HAP-1 (cell line): ENCODE measurements around the gene DBP.

Experiments used
- DNase-seq, 2 experiments: peaks; one replicate each; pipeline ENCODE4 v3.0.0-alpha.2; 2016 to 2020; ENCODE audit warnings: low spot score in 2 of 2
- H3K27me3 ChIP-seq: fragments of 250-450 bp; sonication (Bioruptor Pico); 2 replicates; pipeline ENCODE4 v1.5.1; 2020; ENCODE audit warnings: low read depth, mild to moderate bottlenecking, moderate library complexity
- H3K36me3 ChIP-seq: fragments of 250-450 bp; sonication (Bioruptor Pico); replicated peaks from 2 replicates; pipeline ENCODE4 v1.5.1; 2020; ENCODE audit warnings: mild to moderate bottlenecking
- H3K4me1 ChIP-seq: fragments of 250-450 bp; sonication (Bioruptor Pico); 2 replicates; pipeline ENCODE4 v1.5.1; 2020; ENCODE audit warnings: mild to moderate bottlenecking
- H3K4me3 ChIP-seq: fragments of 250-450 bp; sonication (Bioruptor Pico); 2 replicates; pipeline ENCODE4 v1.5.1; 2020; ENCODE audit warnings: mild to moderate bottlenecking, moderate library complexity
- H3K9me3 ChIP-seq: fragments of 250-450 bp; sonication (Bioruptor Pico); 2 replicates; pipeline ENCODE4 v1.5.1; 2020; ENCODE audit warnings: mild to moderate bottlenecking, moderate library complexity
- in situ Hi-C: fragments of 300-500 bp; cut with MboI; formaldehyde crosslinking; loops from 3 replicates; pipeline ENCODE4 v1.14.3; 2020; ENCODE audit warnings: low sequenced_read_pairs, inconsistent platforms, mixed read lengths

DBP gene

DNA sequence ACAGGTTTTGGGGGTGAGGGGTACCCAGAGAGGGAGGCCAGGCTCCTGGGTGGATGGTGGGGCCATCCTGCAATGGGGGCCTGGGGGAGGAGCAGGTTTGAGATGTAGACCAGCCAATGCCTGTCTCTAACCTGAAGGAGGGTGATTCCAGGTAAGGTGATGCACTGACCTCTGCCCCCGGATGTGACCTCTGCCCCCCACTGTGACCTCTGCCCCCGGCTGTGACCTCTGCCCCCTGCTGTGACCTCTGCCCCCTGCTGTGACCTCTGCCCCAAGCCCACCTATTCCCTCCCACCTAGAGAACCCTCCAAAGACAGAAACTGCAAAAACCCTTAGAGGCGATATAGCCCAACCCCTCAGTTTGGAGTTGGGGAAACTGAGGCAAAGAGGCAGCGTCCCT is 40.9 kb downstream of the DBP start:
- Histone ChIP-seq H3K4me3 (no peak overlapping the region), H3K27me3 (no peaks in the 10 kb centered on the region), H3K4me1 (no peaks in the 10 kb centered on the region), H3K9me3 (no peaks in the 10 kb centered on the region), H3K36me3 (no peaks in the 10 kb centered on the region)
- no peak for DNase-seq
- in situ Hi-C loops, result loop anchor here (25.0 kb wide), 1 partner anchor 634 kb away; no protein-coding TSS in a partner anchor

DNA sequence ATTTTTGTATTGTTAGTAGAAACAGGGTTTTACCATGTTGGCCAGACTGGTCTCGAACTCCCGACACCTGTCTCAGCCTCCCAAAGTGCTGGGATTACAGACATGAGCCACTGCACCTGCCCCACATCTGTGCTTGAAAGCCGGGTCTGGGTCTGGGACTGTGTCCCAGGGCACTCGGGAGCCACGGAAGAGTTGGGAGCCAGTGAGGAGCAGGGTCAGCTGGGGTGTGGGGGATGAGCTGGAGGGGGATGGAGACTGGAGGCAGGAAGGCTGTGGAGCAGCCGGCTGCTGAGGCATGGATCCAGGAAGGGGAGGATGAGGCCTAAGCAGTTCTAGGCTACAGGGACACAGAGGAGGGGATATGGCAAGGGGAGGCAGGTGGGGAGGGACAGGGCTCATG is 41.3 kb downstream of the DBP start:
- Histone ChIP-seq H3K4me1 (no peaks in the 10 kb centered on the region), H3K27me3 (no peaks in the 10 kb centered on the region), H3K36me3 (no peaks in the 10 kb centered on the region), H3K4me3 (no peak overlapping the region), H3K9me3 (no peaks in the 10 kb centered on the region)
- in situ Hi-C loops, result loop anchor here (25.0 kb wide), 1 partner anchor 634 kb away; no protein-coding TSS in a partner anchor
- DNase-seq, result no peak

DNA sequence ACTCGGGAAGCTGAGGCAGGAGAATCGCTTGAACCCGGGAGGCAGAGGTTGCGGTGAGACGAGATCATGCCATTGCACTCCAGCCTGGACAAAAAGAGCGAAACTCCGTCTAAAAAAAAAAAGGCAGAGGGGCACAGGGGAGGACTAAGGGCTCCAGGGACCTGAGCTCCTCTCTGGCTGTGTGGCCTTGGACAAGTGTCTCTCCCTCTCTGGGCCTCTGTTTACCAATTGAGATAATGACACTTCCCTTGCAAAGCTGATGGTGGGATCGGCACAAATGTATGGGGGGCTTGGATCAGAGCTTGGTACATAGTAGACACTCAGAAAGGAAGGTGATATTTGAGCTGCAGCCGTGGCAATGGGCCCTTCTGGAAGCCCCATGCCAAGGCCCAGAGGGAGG is 42.0 kb downstream of the DBP start:
- no peak for DNase-seq
- in situ Hi-C loops, result loop anchor here (25.0 kb wide), 1 partner anchor 633 kb away; no protein-coding TSS in a partner anchor
- no peaks in the 10 kb centered on the region for H3K9me3 ChIP-seq
- no peaks in the 10 kb centered on the region for H3K36me3 ChIP-seq
- H3K4me1 ChIP-seq, result no peaks in the 10 kb centered on the region
- H3K4me3 ChIP-seq, result no peak overlapping the region
- H3K27me3 ChIP-seq, result no peaks in the 10 kb centered on the region

DNA sequence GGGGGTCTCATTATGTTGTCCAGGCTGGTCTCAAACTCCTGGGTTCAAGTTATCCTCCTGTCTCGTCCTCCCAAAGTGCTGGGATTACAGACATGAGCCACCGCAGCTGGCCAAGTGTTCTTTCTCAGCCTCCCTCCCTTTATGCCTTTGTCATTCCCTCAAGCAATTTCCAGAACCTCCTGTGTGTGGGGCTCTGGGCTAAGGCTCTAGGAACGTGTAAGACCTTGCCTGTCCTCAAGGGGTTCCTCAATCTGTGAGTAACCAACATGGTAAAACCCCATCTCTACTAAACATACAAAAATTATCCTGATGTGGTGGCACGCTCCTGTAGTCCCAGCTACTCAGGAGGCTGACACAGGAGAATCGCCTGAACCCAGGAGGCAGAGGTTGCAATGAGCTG is 46.2 kb downstream of the DBP start:
- Histone ChIP-seq H3K27me3 (no peaks in the 10 kb centered on the region), H3K4me1 (peaks cover 6% of the 10 kb centered on the region), H3K4me3 (no peak overlapping the region), H3K36me3 (no peaks in the 10 kb centered on the region), H3K9me3 (no peaks in the 10 kb centered on the region)
- in situ Hi-C loops, result loop anchor here (25.0 kb wide), 1 partner anchor 629 kb away; no protein-coding TSS in a partner anchor
- no peak for DNase-seq

DNA sequence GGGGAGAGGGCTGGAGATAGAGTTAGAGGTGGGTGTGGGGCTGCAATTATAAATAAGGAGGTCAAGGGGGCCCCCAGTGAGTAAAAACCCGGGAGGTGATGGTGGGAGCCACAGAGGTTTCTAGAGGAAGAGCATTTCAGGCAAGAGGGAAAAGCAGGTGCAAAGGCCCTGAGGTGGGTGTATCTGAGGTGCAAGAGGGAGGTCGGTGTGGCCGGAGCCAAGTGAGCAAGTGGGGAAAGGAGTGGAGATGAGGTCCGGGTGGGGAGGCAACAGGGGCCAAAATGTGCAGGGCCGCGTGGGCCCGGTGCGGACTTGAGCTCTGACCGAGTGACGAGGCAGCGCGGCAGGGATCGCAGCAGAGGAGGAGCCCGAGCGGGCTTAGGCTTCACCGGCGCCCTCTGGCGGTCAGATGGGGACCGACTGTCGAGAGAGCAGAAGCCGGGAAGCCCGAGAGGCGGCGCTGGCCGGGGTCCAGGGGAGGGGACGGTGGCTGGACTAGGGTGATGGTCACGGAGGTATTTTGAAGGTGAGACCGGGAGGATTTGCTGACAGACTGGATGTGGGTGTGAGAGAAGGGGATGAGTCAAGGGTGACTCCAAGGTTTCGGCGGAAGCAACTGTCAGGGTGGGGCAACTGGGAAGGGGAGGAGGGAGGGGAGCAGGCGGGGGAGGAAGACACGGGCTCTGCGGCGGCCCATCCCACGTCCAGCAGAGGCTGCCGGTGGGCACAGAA is 48.3 kb downstream of the DBP start:
- no peaks in the 10 kb centered on the region for H3K9me3 ChIP-seq
- peak; percentile 82 to 96 for DNase-seq
- in situ Hi-C loops, result loop anchor here (5.0 to 25.0 kb wide), 3 partner anchors 82 to 627 kb away; no protein-coding TSS in a partner anchor
- H3K4me1 ChIP-seq, result peaks cover 9% of the 10 kb centered on the region
- H3K4me3 ChIP-seq, result peak overlapping the region; percentile 38
- H3K36me3 ChIP-seq, result no peaks in the 10 kb centered on the region
- H3K27me3 ChIP-seq, result no peaks in the 10 kb centered on the region

DNA sequence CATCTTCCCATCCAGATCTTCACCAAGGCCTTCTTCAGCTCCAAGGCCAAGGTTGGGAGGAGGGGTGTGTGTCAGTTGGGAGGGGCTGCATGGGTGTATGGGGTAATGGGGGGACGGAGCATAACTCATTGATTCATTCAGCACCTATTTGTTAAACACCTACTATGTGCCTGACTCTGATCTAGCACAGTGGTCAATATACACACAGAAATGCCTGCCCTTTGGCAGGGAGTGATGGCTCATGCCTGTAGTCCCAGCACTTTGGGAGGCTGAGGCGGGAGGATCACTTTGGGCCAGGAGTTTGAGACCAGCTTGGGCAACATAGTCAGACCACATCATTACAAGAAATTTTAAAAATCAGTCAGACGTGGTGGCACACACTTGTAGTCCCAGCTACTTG is 49.8 kb downstream of the DBP start:
- no peak for DNase-seq
- Histone ChIP-seq H3K27me3 (no peaks in the 10 kb centered on the region), H3K4me3 (no peak overlapping the region), H3K4me1 (peaks cover 12% of the 10 kb centered on the region), H3K9me3 (no peaks in the 10 kb centered on the region), H3K36me3 (no peaks in the 10 kb centered on the region)
- in situ Hi-C loops, result loop anchor here (5.0 to 25.0 kb wide), 3 partner anchors 80 to 625 kb away; no protein-coding TSS in a partner anchor

DNA sequence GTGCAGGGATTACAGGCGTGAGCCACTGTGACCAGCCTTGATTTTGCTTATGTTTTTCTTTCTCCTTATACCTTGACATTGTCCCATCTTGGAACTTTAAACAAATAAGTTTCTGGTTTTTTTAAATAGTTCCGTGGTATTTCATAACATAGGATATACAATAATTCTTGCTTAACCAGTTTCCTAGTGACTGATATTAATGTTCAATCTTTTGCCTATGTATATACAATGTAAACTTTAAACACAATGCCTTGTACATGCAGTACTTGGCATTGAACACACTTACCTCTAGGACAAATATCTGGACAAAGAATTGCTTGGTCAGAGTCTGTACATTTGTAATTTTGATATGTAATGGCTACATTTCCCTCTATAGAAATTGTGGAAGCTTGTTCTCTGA is 55.0 kb downstream of the DBP start:
- in situ Hi-C loops, result loop anchor here (5.0 to 25.0 kb wide), 3 partner anchors 267 to 620 kb away; no protein-coding TSS in a partner anchor
- Histone ChIP-seq H3K27me3 (no peaks in the 10 kb centered on the region), H3K4me3 (no peak overlapping the region), H3K36me3 (no peaks in the 10 kb centered on the region), H3K9me3 (no peaks in the 10 kb centered on the region), H3K4me1 (peaks cover 7% of the 10 kb centered on the region)
- DNase-seq, result no peak
